IgD-negative memory B cell (primary cell): ENCODE measurements around the gene SURF1. TPM values are rescaled to one million over a fixed set of nuclear protein-coding genes. Genes with fewer than 3 reads are reported as not detected.
"Not testable (repeated sequence)": the region's sequence is repeated elsewhere in the genome, so short reads cannot be mapped to it uniquely, and the experiment has no call there.

Experiments
- H3K27ac Mint-ChIP-seq, 3 donors: one replicate each; pipeline ENCODE4 v1.8.0; 2020 to 2022; ENCODE audit warnings: mild to moderate bottlenecking in 3 of 3, mixed read lengths in 3 of 3, moderate library complexity in 1 of 3
- H3K27me3 Mint-ChIP-seq: one replicate; pipeline ENCODE4 v1.8.0; 2021; ENCODE audit warnings: mixed read lengths
- H3K36me3 Mint-ChIP-seq: one replicate; pipeline ENCODE4 v1.8.0; 2020; ENCODE audit warnings: mild to moderate bottlenecking, mixed read lengths
- H3K4me1 Mint-ChIP-seq, 3 donors: one replicate each; pipeline ENCODE4 v1.8.0; 2020 to 2022; ENCODE audit warnings: mixed read lengths in 3 of 3, mild to moderate bottlenecking in 1 of 3
- H3K4me3 Mint-ChIP-seq, 4 donors: one replicate each; pipeline ENCODE4 v1.8.0; 2020 to 2022; ENCODE audit warnings: mild to moderate bottlenecking in 4 of 4, mixed read lengths in 4 of 4, moderate library complexity in 3 of 4
- H3K9me3 Mint-ChIP-seq, 3 donors: one replicate each; pipeline ENCODE4 v1.8.0; 2020 to 2021; ENCODE audit warnings: mixed read lengths in 3 of 3, mild to moderate bottlenecking in 1 of 3
- polyA plus RNA-seq: library from polyadenylated mRNA; unstranded; fragments of 300-500 nt; fragmentation: Illumina TruSeq; gene quantifications from one replicate; pipeline ENCODE4 v1.2.3, GENCODE V29; 2021

Gene SURF1
- polyA plus RNA-seq: 114 TPM

GRCh38 chr9:133356391-133357091 is at the start of gene SURF1, which contains the start of gene SURF2:
SURF1 (minus strand) TSS chr9:133356487; CDS start chr9:133356453, 34 bp downstream.
SURF2 (plus strand) TSS chr9:133356550; CDS start chr9:133356593, 43 bp downstream.
- Mint-ChIP-seq H3K9me3 (no peaks in the 10 kb centered on the region), H3K36me3 (no peaks in the 10 kb centered on the region)

GRCh38 chr9:133405508-133406438 is 49.5 kb upstream of the SURF1 start:
- H3K4me3 Mint-ChIP-seq: no peak overlapping the region
- H3K9me3 Mint-ChIP-seq: no peaks in the 10 kb centered on the region
- H3K27ac Mint-ChIP-seq: peak overlapping the region in 1 of 3 donors; percentile 47
- no peaks in the 10 kb centered on the region for H3K36me3 Mint-ChIP-seq
- no peaks in the 10 kb centered on the region for H3K27me3 Mint-ChIP-seq
- peaks cover 8 to 10% (median 9%) of the 10 kb centered on the region in 3 donors for H3K4me1 Mint-ChIP-seq

More at GRCh38 chr9:133356391-133357091, at the start of gene SURF1, which contains the start of gene SURF2:
- H3K27ac Mint-ChIP-seq: peak within 1 kb of the TSS; percentile 92
- peak within 1 kb of the TSS; percentile 85 to 95 (median 94) for H3K4me3 Mint-ChIP-seq
- H3K27me3 Mint-ChIP-seq: no peaks in the 10 kb centered on the region
- H3K4me1 Mint-ChIP-seq: peaks cover 3 to 20% (median 13%) of the 10 kb centered on the region in 3 donors

GRCh38 chr9:133404454-133405002 is 48.2 kb upstream of the SURF1 start:
- peaks cover 8 to 10% (median 9%) of the 10 kb centered on the region in 3 donors for H3K4me1 Mint-ChIP-seq
- H3K4me3 Mint-ChIP-seq: no peak overlapping the region
- H3K36me3 Mint-ChIP-seq: no peaks in the 10 kb centered on the region
- no peaks in the 10 kb centered on the region for H3K9me3 Mint-ChIP-seq
- H3K27ac Mint-ChIP-seq: peak overlapping the region in 1 of 3 donors; percentile 69
- no peaks in the 10 kb centered on the region for H3K27me3 Mint-ChIP-seq

GRCh38 chr9:133403766-133404453 is 47.6 kb upstream of the SURF1 start:
- no peaks in the 10 kb centered on the region for H3K9me3 Mint-ChIP-seq
- peaks cover 8 to 10% (median 9%) of the 10 kb centered on the region in 3 donors for H3K4me1 Mint-ChIP-seq
- no peak overlapping the region for H3K4me3 Mint-ChIP-seq
- H3K27me3 Mint-ChIP-seq: no peaks in the 10 kb centered on the region
- no peaks in the 10 kb centered on the region for H3K36me3 Mint-ChIP-seq
- peak overlapping the region in 2 of 3 donors; percentile 58 to 69 for H3K27ac Mint-ChIP-seq

GRCh38 chr9:133402689-133403088 is 46.4 kb upstream of the SURF1 start:
- Mint-ChIP-seq H3K36me3 (no peaks in the 10 kb centered on the region), H3K4me3 (no peak overlapping the region), H3K27ac (no peak overlapping the region), H3K27me3 (no peaks in the 10 kb centered on the region), H3K9me3 (no peaks in the 10 kb centered on the region), H3K4me1 (peaks cover 8 to 10% (median 9%) of the 10 kb centered on the region in 3 donors)

- Mint-ChIP-seq H3K4me1 (peaks cover 3 to 6% (median 4%) of the 10 kb centered on the region in 3 donors), H3K9me3 (no peaks in the 10 kb centered on the region), H3K27me3 (no peaks in the 10 kb centered on the region), H3K4me3 (no peak overlapping the region), H3K36me3 (no peaks in the 10 kb centered on the region), H3K27ac (no peak overlapping the region)
Measured at GRCh38 chr9:133401588-133401987, 45.3 kb upstream of the SURF1 start.

GRCh38 chr9:133400292-133400691 is 44.0 kb upstream of the SURF1 start:
- H3K27me3 Mint-ChIP-seq: no peaks in the 10 kb centered on the region
- H3K36me3 Mint-ChIP-seq: no peaks in the 10 kb centered on the region
- H3K27ac Mint-ChIP-seq: no peak overlapping the region
- no peaks in the 10 kb centered on the region for H3K9me3 Mint-ChIP-seq
- H3K4me1 Mint-ChIP-seq: peaks cover 3 to 5% (median 4%) of the 10 kb centered on the region in 3 donors
- no peak overlapping the region for H3K4me3 Mint-ChIP-seq

GRCh38 chr9:133397895-133398294 is 41.6 kb upstream of the SURF1 start:
- Mint-ChIP-seq H3K36me3 (no peaks in the 10 kb centered on the region), H3K4me3 (no peak overlapping the region), H3K9me3 (no peaks in the 10 kb centered on the region), H3K27me3 (no peaks in the 10 kb centered on the region), H3K27ac (no peak overlapping the region), H3K4me1 (no peaks in the 10 kb centered on the region)

- H3K4me1 Mint-ChIP-seq: no peaks in the 10 kb centered on the region
- H3K9me3 Mint-ChIP-seq: no peaks in the 10 kb centered on the region
- H3K36me3 Mint-ChIP-seq: no peaks in the 10 kb centered on the region
- peak overlapping the region in 1 of 4 donors; percentile 4 for H3K4me3 Mint-ChIP-seq
- H3K27me3 Mint-ChIP-seq: no peaks in the 10 kb centered on the region
- H3K27ac Mint-ChIP-seq: peak overlapping the region in 1 of 3 donors; percentile 26
Measured at GRCh38 chr9:133397370-133397769, 41.1 kb upstream of the SURF1 start.

- H3K9me3 Mint-ChIP-seq: no peaks in the 10 kb centered on the region
- no peaks in the 10 kb centered on the region for H3K27me3 Mint-ChIP-seq
- H3K36me3 Mint-ChIP-seq: no peaks in the 10 kb centered on the region
- no peaks in the 10 kb centered on the region for H3K4me1 Mint-ChIP-seq
- peak overlapping the region in 1 of 3 donors; percentile 26 for H3K27ac Mint-ChIP-seq
- H3K4me3 Mint-ChIP-seq: no peak overlapping the region
Measured at GRCh38 chr9:133396952-133397351, 40.7 kb upstream of the SURF1 start.

GRCh38 chr9:133394687-133395271 is 38.5 kb upstream of the SURF1 start:
- Mint-ChIP-seq H3K4me3 (no peak overlapping the region), H3K27ac (peak overlapping the region in 1 of 3 donors; percentile 31), H3K9me3 (no peaks in the 10 kb centered on the region), H3K36me3 (no peaks in the 10 kb centered on the region), H3K4me1 (no peaks in the 10 kb centered on the region), H3K27me3 (peaks cover 2% of the 10 kb centered on the region)

- no peaks in the 10 kb centered on the region for H3K9me3 Mint-ChIP-seq
- H3K4me3 Mint-ChIP-seq: no peak overlapping the region
- H3K27me3 Mint-ChIP-seq: peaks cover 4% of the 10 kb centered on the region
- H3K36me3 Mint-ChIP-seq: no peaks in the 10 kb centered on the region
- H3K4me1 Mint-ChIP-seq: no peaks in the 10 kb centered on the region
- H3K27ac Mint-ChIP-seq: no peak overlapping the region
Measured at GRCh38 chr9:133393399-133393798, 37.1 kb upstream of the SURF1 start.

- H3K27ac Mint-ChIP-seq, H3K9me3 Mint-ChIP-seq, H3K36me3 Mint-ChIP-seq, H3K4me1 Mint-ChIP-seq, H3K27me3 Mint-ChIP-seq, H3K4me3 Mint-ChIP-seq: not testable (repeated sequence)
Measured at GRCh38 chr9:133392308-133392707, 36.0 kb upstream of the SURF1 start.

GRCh38 chr9:133391449-133391848 is 35.2 kb upstream of the SURF1 start:
- H3K4me3 Mint-ChIP-seq, H3K36me3 Mint-ChIP-seq, H3K4me1 Mint-ChIP-seq: not testable (repeated sequence)

More at GRCh38 chr9:133391449-133391848, 35.2 kb upstream of the SURF1 start:
- H3K27ac Mint-ChIP-seq, H3K9me3 Mint-ChIP-seq, H3K27me3 Mint-ChIP-seq: not testable (repeated sequence)
